Hippocampal formation (tissue), 2 donors: ENCODE results near the gene YWHAE.
"Not testable (repeated sequence)": the region's sequence is repeated elsewhere in the genome, so short reads cannot be mapped to it uniquely, and the experiment has no call there.

Experiments used
- DNase-seq, 2 donors: peaks; one replicate each; lab custom pipeline; 2025; lab: John Stamatoyannopoulos, UW

The YWHAE gene

DNA sequence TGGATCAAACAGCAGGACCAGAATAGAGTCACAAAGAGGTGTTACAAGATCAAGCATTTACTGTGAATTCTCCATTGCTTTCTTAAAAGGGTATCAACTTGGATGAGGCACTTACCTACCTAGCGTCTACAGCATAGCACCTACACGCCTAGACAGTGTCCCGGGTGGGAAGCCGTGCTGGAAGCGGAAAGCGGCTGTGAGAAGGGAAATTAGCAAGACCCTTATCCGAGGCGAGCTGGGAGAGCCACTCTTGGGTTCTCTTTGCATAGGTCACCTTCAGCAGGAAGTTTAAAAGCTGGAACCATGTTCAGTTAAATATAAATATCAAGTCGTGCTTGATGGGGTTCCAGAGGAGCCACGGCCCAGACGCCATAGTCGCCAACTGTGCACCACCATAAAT, 74.3 kb downstream of the YWHAE start:
- DNase-seq: no peak

DNA sequence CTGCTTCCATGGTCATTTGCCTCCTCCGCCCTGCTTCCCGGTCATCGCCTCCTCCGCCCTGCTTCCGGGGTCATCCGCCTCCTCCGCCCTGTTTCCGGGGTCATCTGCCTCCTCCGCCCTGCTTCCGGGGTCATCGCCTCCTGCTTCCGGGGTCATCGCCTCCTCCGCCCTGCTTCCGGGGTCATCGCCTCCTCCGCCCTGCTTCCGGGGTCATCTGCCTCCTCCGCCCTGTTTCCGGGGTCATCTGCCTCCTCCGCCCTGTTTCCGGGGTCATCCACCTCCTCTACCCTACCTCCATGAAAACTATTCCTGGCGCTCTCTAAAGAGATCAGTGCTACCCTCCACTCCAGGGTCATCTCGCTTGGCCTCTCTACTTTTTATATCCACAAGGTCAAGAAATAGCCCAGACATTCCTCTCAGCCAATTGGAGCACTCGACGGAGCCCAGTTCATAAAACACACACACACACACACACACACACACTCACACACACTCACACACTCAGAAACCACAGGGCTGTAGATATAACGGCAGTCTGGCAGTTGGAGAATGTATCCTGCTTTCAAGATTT, 75.7 kb downstream of the YWHAE start:
- no peak for DNase-seq

DNA sequence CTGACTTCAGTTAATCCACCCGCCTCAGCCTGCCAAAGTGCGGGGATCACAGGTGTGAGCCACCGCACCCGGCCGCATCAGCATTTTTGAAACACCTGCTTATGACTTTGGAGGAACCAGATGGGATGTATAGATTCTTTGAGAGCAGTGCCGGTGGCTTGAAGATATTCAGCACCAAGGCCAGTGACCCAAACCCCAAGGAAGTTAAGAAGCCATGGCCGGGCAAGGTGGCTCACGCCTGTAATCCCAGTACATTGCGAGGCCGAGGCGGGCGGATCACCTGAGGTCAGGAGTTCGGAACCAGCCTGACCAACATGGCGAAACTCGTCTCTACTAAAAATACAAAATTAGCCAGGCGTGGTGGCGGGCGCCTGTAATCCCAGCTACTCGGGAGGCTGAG, 76.7 kb downstream of the YWHAE start:
- no peak for DNase-seq

DNA sequence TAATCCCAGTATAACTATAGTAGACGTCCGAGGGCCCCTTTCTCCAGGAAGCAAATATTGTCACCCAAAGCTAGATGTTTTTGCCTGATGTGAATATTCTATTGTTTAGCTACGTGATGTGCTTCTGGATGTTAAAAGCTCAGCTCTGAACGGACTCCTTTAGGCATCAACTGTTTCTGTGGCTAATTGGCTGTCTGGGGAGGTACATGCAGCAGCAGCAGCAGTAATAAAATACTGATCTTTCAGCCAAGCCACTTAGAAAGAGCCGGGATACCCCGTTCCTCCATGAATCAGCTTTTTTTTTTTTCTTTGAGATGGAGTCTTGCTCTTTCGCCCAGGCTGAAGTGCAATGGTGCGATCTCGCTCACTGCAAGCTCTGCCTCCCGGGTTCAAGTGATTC, 77.5 kb downstream of the YWHAE start:
- no peak for DNase-seq

GRCh38 chr17:1322014-1322428, 78.0 kb downstream of the YWHAE start:
- no peak for DNase-seq

DNA sequence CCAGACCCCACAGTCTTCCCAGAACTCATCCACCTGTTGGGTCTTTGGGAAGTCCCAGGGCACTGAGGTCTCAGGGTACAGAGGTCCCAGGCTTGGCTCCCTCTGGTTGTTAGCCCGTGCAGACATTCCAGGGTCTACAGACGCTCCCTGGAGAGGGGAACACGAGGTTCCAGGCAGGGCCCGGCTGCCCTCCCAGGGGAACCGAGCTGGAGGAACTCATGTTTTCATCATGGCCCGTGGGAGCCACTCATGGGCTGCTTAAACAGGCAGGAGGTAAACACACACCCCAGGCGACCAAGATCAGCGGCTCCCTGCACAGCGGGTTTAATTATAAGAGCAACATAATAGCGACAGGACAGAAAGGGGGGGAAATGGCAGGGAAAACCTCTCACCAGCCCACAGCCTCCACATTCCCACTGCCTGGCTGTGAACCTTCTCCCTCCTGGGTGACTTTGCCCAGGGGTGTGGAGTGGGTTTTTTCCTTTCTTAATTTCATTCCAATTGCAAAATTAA, 84.1 kb downstream of the YWHAE start:
- no peak for DNase-seq

GRCh38 chr17:1315409-1315808, 84.6 kb downstream of the YWHAE start:
- no peak for DNase-seq

GRCh38 chr17:1313270-1314005, 86.6 kb downstream of the YWHAE start:
- no peak for DNase-seq

DNA sequence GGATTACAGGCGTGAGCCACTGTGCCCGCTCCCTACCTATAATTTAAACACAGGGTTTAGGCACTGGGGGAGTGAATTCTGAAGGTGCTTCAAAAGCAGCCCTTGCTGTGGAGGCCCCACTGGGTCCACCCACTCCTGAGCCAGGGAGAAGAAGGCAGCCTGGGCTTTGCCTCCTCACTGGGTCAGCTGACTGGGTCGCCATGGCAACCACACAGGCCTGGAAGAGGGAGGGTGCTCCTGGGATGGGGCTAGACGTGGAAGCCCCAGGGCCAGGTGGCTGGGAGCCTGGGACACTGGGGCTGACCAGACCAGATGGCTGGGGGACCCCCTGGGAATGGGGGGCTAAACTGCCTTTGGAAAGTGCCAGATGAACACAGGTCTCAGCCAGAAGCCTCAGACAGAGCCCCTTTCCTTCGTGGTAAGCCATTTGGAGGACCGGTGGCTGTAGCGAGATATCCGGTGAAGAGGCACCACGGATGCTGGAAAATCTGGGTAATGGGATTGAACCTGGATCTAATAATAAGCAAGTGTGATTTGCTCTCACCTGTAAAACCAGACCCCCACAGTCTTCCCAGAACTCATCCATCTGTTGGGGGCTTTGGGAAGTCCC, 87.7 kb downstream of the YWHAE start:
- no peak for DNase-seq

- not testable (repeated sequence) for DNase-seq
Measured at GRCh38 chr17:1307829-1308228, 92.2 kb downstream of the YWHAE start.

DNA sequence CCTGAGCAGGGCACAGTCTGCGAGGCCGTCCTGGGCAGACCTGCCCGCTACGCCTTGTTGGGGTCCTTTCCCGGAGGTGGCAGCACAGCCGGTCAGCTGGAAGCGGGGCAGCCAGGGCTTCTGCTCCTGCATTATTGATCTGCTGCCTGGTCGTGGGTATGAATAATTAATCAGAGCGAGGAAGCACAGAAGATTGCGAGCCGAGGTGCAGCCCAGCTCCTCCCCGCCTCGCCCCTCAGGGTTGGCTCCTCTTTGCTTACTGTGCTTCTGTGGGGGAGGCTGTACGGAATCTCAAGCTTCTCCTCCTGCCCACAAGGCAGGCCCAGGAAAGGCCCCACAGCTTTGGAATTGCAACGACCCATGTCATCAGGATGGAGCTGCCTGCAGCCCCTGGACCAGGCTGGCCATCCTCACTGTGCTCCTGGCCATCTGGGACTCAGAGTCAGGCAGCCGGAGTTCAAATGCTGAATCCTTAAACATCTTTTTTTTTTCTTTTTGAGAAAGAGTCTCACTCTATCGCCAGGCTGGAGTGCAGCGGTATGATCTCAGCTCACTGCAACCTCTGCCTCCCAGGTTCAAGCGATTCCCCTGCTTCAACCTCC, 95.0 kb downstream of the YWHAE start:
- DNase-seq: no peak

GRCh38 chr17:1304522-1304921, 95.5 kb downstream of the YWHAE start:
- DNase-seq: no peak

DNA sequence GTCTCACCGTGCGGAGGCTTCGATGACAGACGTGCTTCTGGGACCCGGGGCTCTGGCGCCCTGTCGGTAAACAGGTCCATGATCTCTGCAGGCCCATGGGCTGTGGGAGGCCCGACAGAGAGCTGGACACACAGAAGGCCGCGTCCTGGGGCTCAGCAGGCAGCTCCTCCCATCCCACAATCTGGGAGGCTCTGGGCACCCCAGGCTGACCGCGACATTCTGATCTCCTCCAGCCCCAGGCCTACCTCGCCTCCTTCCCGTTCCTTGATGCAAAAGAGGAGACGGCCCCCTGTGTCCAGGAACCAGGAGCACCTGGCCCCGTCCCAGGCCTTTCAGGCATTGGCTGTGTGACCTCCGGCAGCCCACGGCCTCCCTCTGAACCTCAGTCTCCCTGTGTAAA, 97.3 kb downstream of the YWHAE start:
- no peak for DNase-seq

- no peak for DNase-seq
Measured at GRCh38 chr17:1301546-1301945, 98.5 kb downstream of the YWHAE start.

DNA sequence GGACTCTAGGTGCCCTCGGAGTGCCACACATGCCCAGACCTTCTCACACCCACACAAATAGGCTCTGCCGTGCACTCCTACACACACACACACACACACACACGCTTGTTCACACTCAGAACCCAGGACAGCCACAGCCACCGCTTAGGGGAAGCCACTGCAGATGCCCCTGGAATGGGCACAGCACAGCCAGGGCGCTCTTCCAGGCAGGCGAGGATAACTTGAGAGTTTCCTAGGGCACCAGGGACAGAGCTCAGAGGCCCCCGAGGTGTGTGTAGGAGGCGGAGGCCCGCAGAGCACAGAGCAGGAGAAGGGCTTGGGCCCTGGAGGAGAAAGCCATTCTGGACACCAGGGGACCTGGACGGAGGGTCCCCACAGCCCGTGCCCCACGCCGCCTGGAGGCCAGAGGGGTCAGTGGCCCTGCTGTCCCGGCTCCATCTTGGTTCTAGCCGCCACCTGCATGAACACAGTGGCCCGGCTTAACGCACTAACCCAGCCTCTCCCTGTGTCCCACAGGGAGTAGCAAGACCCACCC, 99.6 kb downstream of the YWHAE start:
- DNase-seq: no peak

DNA sequence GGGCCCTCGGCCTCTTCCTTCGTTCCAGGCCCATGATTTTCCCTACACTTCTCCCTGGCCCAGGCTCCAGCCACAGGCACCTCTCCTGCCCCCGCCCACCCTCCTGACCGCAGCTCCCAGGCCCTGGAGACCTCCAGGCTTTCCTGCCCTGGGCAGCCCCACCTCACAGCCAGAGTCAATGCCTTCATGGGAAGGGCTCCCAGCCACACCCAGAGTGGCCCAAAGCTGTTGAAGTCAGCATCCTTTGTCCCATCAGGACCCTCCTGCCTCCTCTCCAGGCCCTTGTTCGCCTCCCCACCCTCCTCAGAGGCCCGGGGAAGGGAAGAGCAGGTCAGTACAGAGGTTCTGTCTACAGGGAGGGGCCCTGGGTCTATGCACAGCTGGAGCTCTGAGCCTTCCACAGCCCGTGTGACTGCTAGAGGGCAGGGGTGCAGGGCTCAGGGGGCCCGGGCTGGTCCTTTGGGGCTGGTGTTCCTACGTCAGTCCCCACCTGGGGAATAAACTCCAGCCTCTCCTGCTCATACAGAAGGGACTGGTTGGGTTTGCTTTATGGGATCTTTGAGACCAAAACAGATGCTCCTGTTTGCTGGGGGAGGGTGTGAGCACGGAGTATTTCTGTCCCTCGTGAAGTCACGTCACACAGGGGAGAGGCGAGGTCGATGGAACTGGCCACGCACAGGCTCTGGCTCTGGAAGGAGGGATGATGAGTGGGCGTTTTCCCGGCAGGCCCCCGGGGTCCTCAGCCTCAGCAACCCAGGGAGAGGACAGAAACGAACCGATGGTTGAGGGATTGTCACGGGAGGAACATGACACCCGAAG, 100.3 kb downstream of the YWHAE start:
- no peak for DNase-seq

DNA sequence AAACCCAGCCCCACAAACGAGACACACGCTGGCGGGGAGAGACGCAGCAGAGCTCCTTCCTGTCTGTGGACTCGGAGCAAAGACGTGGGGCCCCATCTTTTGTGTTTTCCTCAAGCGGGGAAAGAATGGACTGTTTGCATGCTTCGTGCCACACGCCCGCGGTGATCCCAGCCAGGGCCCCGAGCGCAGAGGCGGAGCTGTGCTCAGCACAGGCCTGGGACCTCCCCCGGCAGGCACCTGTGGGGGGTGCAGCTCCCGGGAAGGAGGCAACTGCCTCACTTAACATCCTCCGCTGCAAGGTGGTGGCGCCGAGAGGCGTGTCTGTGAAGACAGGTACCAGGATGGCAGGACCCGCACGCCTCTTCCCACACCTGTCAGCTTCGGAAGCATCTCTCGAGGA, 101.4 kb downstream of the YWHAE start:
- no peak for DNase-seq
